Left ventricle myocardium inferior (tissue), 1 donor: ENCODE data around the gene TCF12. TPM values are rescaled to one million over a fixed set of nuclear protein-coding genes. Genes with fewer than 3 reads are reported as not detected.

Experiments
- DNase-seq: peaks from one replicate; pipeline ENCODE4 v3.0.0-alpha.2; 2020
- H3K27ac ChIP-seq: fragments of 200-600 bp; replicated peaks from 2 replicates; pipeline ENCODE4 v1.8.0; 2021
- H3K27me3 ChIP-seq: fragments of 200-600 bp; 2 replicates; pipeline ENCODE4 v1.8.0; 2021; ENCODE audit warnings: low read depth
- H3K36me3 ChIP-seq: fragments of 200-600 bp; 2 replicates; pipeline ENCODE4 v1.8.0; 2021
- H3K4me1 ChIP-seq: fragments of 200-600 bp; 2 replicates; pipeline ENCODE4 v1.8.0; 2021
- H3K4me3 ChIP-seq: fragments of 200-600 bp; 2 replicates; pipeline ENCODE4 v1.8.0; 2021; ENCODE audit warnings: mild to moderate bottlenecking, moderate library complexity
- H3K9me3 ChIP-seq: fragments of 200-600 bp; replicated peaks from 2 replicates; pipeline ENCODE4 v1.8.0; 2021
- CTCF ChIP-seq: fragments of 200-600 bp; IDR thresholded peaks from 2 replicates; pipeline ENCODE4 v1.8.0; 2021; ENCODE audit warnings: antibody characterized with exemption, mild to moderate bottlenecking, borderline replicate concordance
- intact Hi-C: fragments of 100-400 bp; cut with micrococcal nuclease; formaldehyde crosslinking; loops from one replicate; pipeline ENCODE4 v1.11.0; 2022
- total RNA-seq: library from RNA; stranded (reverse); fragmentation: NEBNext Ultra II Directional; extraction: Animal tissue kit (Norgen Biotek cat#: 25700); gene quantifications from one replicate; pipeline ENCODE4 v1.2.1, GENCODE V29; 2021
- donor health status: DM: no; HTN: yes; CAD: no; lungs with severe emphysema.

The TCF12 gene
- total RNA-seq, 1 donor from 2014 or later, result 52.1 TPM

GRCh38 chr15:57235186-57235585 lies 316.7 kb downstream of the TCF12 start:
- Histone ChIP-seq H3K4me3 (no peak overlapping the region), H3K4me1 (no peaks in the 10 kb centered on the region), H3K27ac (no peak overlapping the region), H3K36me3 (peaks cover 35% of the 10 kb centered on the region), H3K9me3 (no peaks in the 10 kb centered on the region), H3K27me3 (no peaks in the 10 kb centered on the region)
- DNase-seq, result no peak
- intact Hi-C loops, result no loop called here
- TF ChIP-seq CTCF, result no peak

- H3K27ac ChIP-seq, result no peak overlapping the region
- H3K9me3 ChIP-seq, result no peaks in the 10 kb centered on the region
- intact Hi-C loops, result no loop called here
- H3K36me3 ChIP-seq, result peaks cover 35% of the 10 kb centered on the region
- no peak for DNase-seq
- no peak for TF ChIP-seq CTCF
- no peaks in the 10 kb centered on the region for H3K4me1 ChIP-seq
- no peaks in the 10 kb centered on the region for H3K27me3 ChIP-seq
- H3K4me3 ChIP-seq, result no peak overlapping the region
Measured at GRCh38 chr15:57235873-57236272, 317.4 kb downstream of the TCF12 start.

GRCh38 chr15:57236561-57237300 lies 318.3 kb downstream of the TCF12 start:
- intact Hi-C loops, result no loop called here
- Histone ChIP-seq H3K9me3 (no peaks in the 10 kb centered on the region), H3K27me3 (no peaks in the 10 kb centered on the region), H3K4me3 (no peak overlapping the region), H3K27ac (no peak overlapping the region), H3K4me1 (no peaks in the 10 kb centered on the region), H3K36me3 (peaks cover 35% of the 10 kb centered on the region)
- no peak for TF ChIP-seq CTCF
- no peak for DNase-seq

- no peaks in the 10 kb centered on the region for H3K9me3 ChIP-seq
- peaks cover 29% of the 10 kb centered on the region for H3K36me3 ChIP-seq
- no peak for DNase-seq
- no peak overlapping the region for H3K4me3 ChIP-seq
- H3K27me3 ChIP-seq, result no peaks in the 10 kb centered on the region
- intact Hi-C loops, result no loop called here
- no peak overlapping the region for H3K27ac ChIP-seq
- no peak for TF ChIP-seq CTCF
- H3K4me1 ChIP-seq, result no peaks in the 10 kb centered on the region
Measured at GRCh38 chr15:57237301-57237642, 318.8 kb downstream of the TCF12 start.

GRCh38 chr15:57237676-57238075 lies 319.2 kb downstream of the TCF12 start:
- H3K4me3 ChIP-seq, result no peak overlapping the region
- no peak for DNase-seq
- H3K9me3 ChIP-seq, result no peaks in the 10 kb centered on the region
- intact Hi-C loops, result no loop called here
- TF ChIP-seq CTCF, result no peak
- no peaks in the 10 kb centered on the region for H3K4me1 ChIP-seq
- H3K27me3 ChIP-seq, result no peaks in the 10 kb centered on the region
- H3K36me3 ChIP-seq, result peaks cover 25% of the 10 kb centered on the region
- no peak overlapping the region for H3K27ac ChIP-seq
